Mesendoderm (in vitro differentiated cells): ENCODE measurements around the gene HNRNPDL.
"Not testable (repeated sequence)": the region's sequence is repeated elsewhere in the genome, so short reads cannot be mapped to it uniquely, and the experiment has no call there.

Experiments
- DNase-seq: peaks from one replicate; pipeline ENCODE4 v3.0.0; 2013
- H2AK5ac ChIP-seq: 2 replicates; pipeline ENCODE4 v1.6.1; 2013; ENCODE audit warnings: low read length, inconsistent platforms
- H2BK120ac ChIP-seq: 2 replicates; pipeline ENCODE4 v1.6.1; 2013; ENCODE audit warnings: low read depth, mild to moderate bottlenecking, low read length, moderate library complexity, mixed read lengths
- H2BK15ac ChIP-seq: replicated peaks from 2 replicates; pipeline ENCODE4 v1.6.1; 2013; ENCODE audit warnings: low read depth, mild to moderate bottlenecking, moderate library complexity
- H2BK5ac ChIP-seq: 2 replicates; pipeline ENCODE4 v1.6.1; 2013; ENCODE audit warnings: low read length, inconsistent platforms
- H3K18ac ChIP-seq: 2 replicates; pipeline ENCODE4 v1.6.1; 2013; ENCODE audit warnings: mild to moderate bottlenecking, low read length, mixed read lengths
- H3K23ac ChIP-seq: one replicate; pipeline ENCODE4 v1.6.1; 2013; ENCODE audit warnings: low read length
- H3K27ac ChIP-seq: 2 replicates; pipeline ENCODE4 v1.5.1; 2013; ENCODE audit warnings: low read depth, mild to moderate bottlenecking, inconsistent platforms, low read length, moderate library complexity
- H3K27me3 ChIP-seq: 2 replicates; pipeline ENCODE4 v1.6.1; 2013; ENCODE audit warnings: low read length, control low read depth, mild to moderate bottlenecking, inconsistent platforms; ENCODE audit not compliant: insufficient read depth, poor library complexity
- H3K36me3 ChIP-seq: 2 replicates; pipeline ENCODE4 v1.6.1; 2013; ENCODE audit warnings: low read length, inconsistent platforms; ENCODE audit not compliant: control insufficient read depth, insufficient read depth
- H3K4ac ChIP-seq: one replicate; pipeline ENCODE4 v1.6.1; 2013; ENCODE audit warnings: low read depth, mild to moderate bottlenecking, low read length, moderate library complexity
- H3K4me1 ChIP-seq: 2 replicates; pipeline ENCODE4 v1.6.1; 2013; ENCODE audit warnings: low read depth, low read length, inconsistent platforms; ENCODE audit not compliant: control insufficient read depth
- H3K4me2 ChIP-seq: 2 replicates; pipeline ENCODE4 v1.6.1; 2013; ENCODE audit warnings: low read length
- H3K4me3 ChIP-seq: 2 replicates; pipeline ENCODE4 v1.5.1; 2013; ENCODE audit warnings: mild to moderate bottlenecking, low read length
- H3K56ac ChIP-seq: one replicate; pipeline ENCODE4 v1.6.1; 2013; ENCODE audit warnings: low read length
- H3K79me1 ChIP-seq: 2 replicates; pipeline ENCODE4 v1.6.1; 2013; ENCODE audit warnings: low read length, inconsistent platforms
- H3K79me2 ChIP-seq: 2 replicates; pipeline ENCODE4 v1.6.1; 2013; ENCODE audit warnings: mild to moderate bottlenecking, low read length; ENCODE audit not compliant: control insufficient read depth, insufficient read depth
- H3K9ac ChIP-seq: 2 replicates; pipeline ENCODE4 v1.6.1; 2013; ENCODE audit warnings: low read length, inconsistent platforms
- H4K5ac ChIP-seq: one replicate; pipeline ENCODE4 v1.6.1; 2013; ENCODE audit warnings: low read length
- H4K8ac ChIP-seq: one replicate; pipeline ENCODE4 v1.6.1; 2013; ENCODE audit warnings: low read depth, mild to moderate bottlenecking, control low read depth, low read length, moderate library complexity
- WGBS: extraction: QIAGEN DNeasy Blood & Tissue Kit; methylation state at CpG from one replicate; pipeline ENCODE4 v1.1.7; 2013; ENCODE audit warnings: low lambda C conversion rate, missing lambda C conversion rate; ENCODE audit not compliant: insufficient coverage; ENCODE audit errors: extremely low coverage; 5-methylcytosine and 5-hydroxymethylcytosine counted together

HNRNPDL gene

GRCh38 chr4:82415922-82416365, 14.3 kb downstream of the HNRNPDL start:
- H3K18ac ChIP-seq, result no peak overlapping the region
- no CpG with 5 or more reads among the region's 12 CpGs for WGBS

GRCh38 chr4:82415061-82415460, 15.2 kb downstream of the HNRNPDL start:
- not testable (repeated sequence) for DNase-seq

More at GRCh38 chr4:82415922-82416365, 14.3 kb downstream of the HNRNPDL start:
- H3K27me3 ChIP-seq, result no peaks in the 10 kb centered on the region
- no peak overlapping the region for H2BK120ac ChIP-seq
- DNase-seq, result no peak
- no peak overlapping the region for H2BK5ac ChIP-seq
- no peak overlapping the region for H2AK5ac ChIP-seq
- H3K4me3 ChIP-seq, result no peak overlapping the region
- no peak overlapping the region for H4K5ac ChIP-seq
- H3K79me1 ChIP-seq, result no peaks in the 10 kb centered on the region
- H3K36me3 ChIP-seq, result no peaks in the 10 kb centered on the region
- H3K23ac ChIP-seq, result no peak overlapping the region
- H3K4me2 ChIP-seq, result no peak overlapping the region
- no peaks in the 10 kb centered on the region for H3K79me2 ChIP-seq
- no peak overlapping the region for H2BK15ac ChIP-seq
- H3K27ac ChIP-seq, result no peak overlapping the region
- no peak overlapping the region for H3K4ac ChIP-seq
- H3K4me1 ChIP-seq, result no peaks in the 10 kb centered on the region
- no peak overlapping the region for H3K56ac ChIP-seq
- H4K8ac ChIP-seq, result no peak overlapping the region
- H3K9ac ChIP-seq, result no peak overlapping the region

DNA sequence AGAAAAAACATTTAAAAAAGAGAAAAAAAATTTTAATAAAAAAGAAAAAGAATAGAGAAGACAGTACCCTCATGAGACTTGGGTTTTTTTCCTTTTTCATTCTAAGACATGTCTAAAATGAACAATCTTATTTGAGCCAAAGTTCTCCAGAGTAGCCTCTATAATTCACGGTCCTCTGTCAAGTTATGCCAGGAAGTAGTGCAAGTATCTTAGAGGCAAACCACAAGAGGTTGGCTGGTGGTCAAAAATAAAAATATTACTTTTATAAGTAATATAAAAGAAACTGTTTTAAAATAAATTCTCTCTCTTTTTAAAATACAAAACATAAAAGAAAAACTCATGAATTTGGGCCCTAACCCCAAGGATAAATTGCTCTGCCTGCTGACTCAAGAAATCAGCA, 26.5 kb downstream of the HNRNPDL start:
- H3K4me2 ChIP-seq, result no peak overlapping the region
- H3K9ac ChIP-seq, result no peak overlapping the region
- no peaks in the 10 kb centered on the region for H3K4me1 ChIP-seq
- no peak overlapping the region for H2BK15ac ChIP-seq
- H3K18ac ChIP-seq, result no peak overlapping the region
- H3K36me3 ChIP-seq, result no peaks in the 10 kb centered on the region
- no peak overlapping the region for H2BK5ac ChIP-seq
- no peak overlapping the region for H4K5ac ChIP-seq
- DNase-seq, result no peak
- no peaks in the 10 kb centered on the region for H3K79me2 ChIP-seq
- H3K27me3 ChIP-seq, result no peaks in the 10 kb centered on the region
- H3K79me1 ChIP-seq, result no peaks in the 10 kb centered on the region
- H4K8ac ChIP-seq, result no peak overlapping the region
- H3K4me3 ChIP-seq, result no peak overlapping the region
- H2BK120ac ChIP-seq, result no peak overlapping the region
- H3K27ac ChIP-seq, result no peak overlapping the region
- no peak overlapping the region for H3K23ac ChIP-seq
- H2AK5ac ChIP-seq, result no peak overlapping the region
- no peak overlapping the region for H3K56ac ChIP-seq
- H3K4ac ChIP-seq, result no peak overlapping the region
- WGBS, result no CpG with 5 or more reads among the region's 1 CpG

More at GRCh38 chr4:82415061-82415460, 15.2 kb downstream of the HNRNPDL start:
- not testable (repeated sequence) for H2BK120ac ChIP-seq, H3K27me3 ChIP-seq, H3K23ac ChIP-seq, H3K79me2 ChIP-seq, H4K8ac ChIP-seq, H3K4ac ChIP-seq, H3K4me2 ChIP-seq, H2AK5ac ChIP-seq, H4K5ac ChIP-seq, H3K56ac ChIP-seq, H3K9ac ChIP-seq, H3K27ac ChIP-seq, H3K36me3 ChIP-seq, H3K4me1 ChIP-seq, H3K18ac ChIP-seq, H3K4me3 ChIP-seq, H2BK15ac ChIP-seq, H2BK5ac ChIP-seq, H3K79me1 ChIP-seq
- no CpG with 5 or more reads among the region's 11 CpGs for WGBS

DNA sequence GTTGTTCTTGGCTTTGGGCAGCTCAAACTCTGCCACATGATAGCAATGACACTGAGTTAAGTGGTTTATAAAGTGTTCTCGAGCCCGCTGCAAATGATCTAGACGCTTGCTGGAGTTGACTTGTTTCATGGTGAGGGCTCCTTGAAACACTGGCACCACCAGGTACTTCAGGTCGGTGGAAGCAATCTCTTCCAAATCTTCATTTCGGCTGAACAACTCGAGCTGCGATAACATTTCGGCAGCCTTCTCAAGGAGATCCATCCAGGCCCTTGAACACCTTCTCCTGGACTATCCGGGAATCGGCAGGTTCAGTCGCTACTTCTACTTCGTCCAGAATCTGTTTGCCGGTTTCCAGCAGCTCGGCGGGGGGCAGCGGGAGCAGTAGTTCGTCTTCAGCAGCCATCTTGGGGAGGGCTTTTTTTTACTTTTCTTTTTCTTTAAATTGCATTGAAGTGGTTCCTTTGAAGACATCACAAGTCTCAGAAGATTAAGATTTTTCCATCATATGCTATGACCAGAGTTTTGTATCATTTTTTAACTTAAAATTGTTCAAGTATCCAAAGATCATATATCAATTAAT, 28.0 kb downstream of the HNRNPDL start:
- Histone ChIP-seq H3K79me2 (no peaks in the 10 kb centered on the region), H3K27ac (no peak overlapping the region), H3K4me2 (no peak overlapping the region), H3K36me3 (no peaks in the 10 kb centered on the region), H2BK15ac (no peak overlapping the region), H3K4me3 (no peak overlapping the region), H2BK120ac (no peak overlapping the region), H3K9ac (no peak overlapping the region), H3K4me1 (no peaks in the 10 kb centered on the region), H4K5ac (no peak overlapping the region), H2BK5ac (no peak overlapping the region), H3K27me3 (no peaks in the 10 kb centered on the region), H3K56ac (no peak overlapping the region), H3K79me1 (no peaks in the 10 kb centered on the region), H3K18ac (no peak overlapping the region), H3K23ac (no peak overlapping the region), H3K4ac (no peak overlapping the region), H2AK5ac (no peak overlapping the region), H4K8ac (no peak overlapping the region)
- DNase-seq, result no peak
- no CpG with 5 or more reads among the region's 17 CpGs for WGBS

- Histone ChIP-seq H2AK5ac (no peak overlapping the region), H4K5ac (no peak overlapping the region), H3K79me2 (no peaks in the 10 kb centered on the region), H3K4me1 (no peaks in the 10 kb centered on the region), H3K27me3 (no peaks in the 10 kb centered on the region), H3K18ac (no peak overlapping the region), H2BK15ac (no peak overlapping the region), H3K36me3 (no peaks in the 10 kb centered on the region), H4K8ac (no peak overlapping the region), H3K27ac (no peak overlapping the region), H3K56ac (no peak overlapping the region), H3K4me3 (no peak overlapping the region), H3K4me2 (no peak overlapping the region), H3K23ac (no peak overlapping the region), H3K79me1 (no peaks in the 10 kb centered on the region), H3K9ac (no peak overlapping the region), H2BK5ac (no peak overlapping the region), H2BK120ac (no peak overlapping the region), H3K4ac (no peak overlapping the region)
- no CpG with 5 or more reads among the region's 7 CpGs for WGBS
- DNase-seq, result no peak
Observed at GRCh38 chr4:82401600-82401999, 28.7 kb downstream of the HNRNPDL start.

GRCh38 chr4:82398263-82398662, 32.0 kb downstream of the HNRNPDL start:
- Histone ChIP-seq H3K18ac (no peak overlapping the region), H3K27ac (no peak overlapping the region), H2BK5ac (no peak overlapping the region), H2BK120ac (no peak overlapping the region), H4K8ac (no peak overlapping the region), H4K5ac (no peak overlapping the region), H3K79me1 (no peaks in the 10 kb centered on the region), H2AK5ac (no peak overlapping the region), H3K23ac (no peak overlapping the region), H3K4me3 (no peak overlapping the region), H3K36me3 (no peaks in the 10 kb centered on the region), H3K79me2 (no peaks in the 10 kb centered on the region), H3K4me1 (no peaks in the 10 kb centered on the region), H3K9ac (no peak overlapping the region), H3K4ac (no peak overlapping the region), H2BK15ac (no peak overlapping the region), H3K27me3 (no peaks in the 10 kb centered on the region), H3K4me2 (no peak overlapping the region), H3K56ac (no peak overlapping the region)
- DNase-seq, result no peak
- WGBS, result no CpG with 5 or more reads among the region's 1 CpG
